H9 (cell line): ENCODE measurements around the gene MLPH. TPM values are rescaled to one million over a fixed set of nuclear protein-coding genes. Genes with fewer than 3 reads are reported as not detected.

Source experiments
- DNase-seq: peaks from one replicate; pipeline ENCODE4 v3.0.0-alpha.2; 2017
- H2AFZ ChIP-seq: one replicate; pipeline ENCODE4 v1.6.1; 2013; ENCODE audit warnings: mild to moderate bottlenecking, low read length, control low read depth, moderate library complexity
- H2AK5ac ChIP-seq: 2 replicates; pipeline ENCODE4 v1.6.1; 2013; ENCODE audit warnings: low read length, control low read depth, mixed read lengths; ENCODE audit not compliant: insufficient read length
- H2BK120ac ChIP-seq: one replicate; pipeline ENCODE4 v1.6.1; 2013; ENCODE audit warnings: low read depth, mild to moderate bottlenecking, low read length, control low read depth, inconsistent platforms; ENCODE audit not compliant: poor library complexity, severe bottlenecking
- H2BK12ac ChIP-seq: 2 replicates; pipeline ENCODE4 v1.6.1; 2013; ENCODE audit warnings: low read length, control low read depth, mixed read lengths, low read depth; ENCODE audit not compliant: insufficient read length
- H2BK15ac ChIP-seq: 2 replicates; pipeline ENCODE4 v1.6.1; 2013; ENCODE audit warnings: low read depth, low read length, control low read depth
- H2BK20ac ChIP-seq: one replicate; pipeline ENCODE4 v1.6.1; 2013; ENCODE audit warnings: low read depth, mild to moderate bottlenecking, low read length, control low read depth, inconsistent platforms; ENCODE audit not compliant: poor library complexity, severe bottlenecking
- H2BK5ac ChIP-seq: 2 replicates; pipeline ENCODE4 v1.6.1; 2013; ENCODE audit warnings: low read length, control low read depth, mixed read lengths; ENCODE audit not compliant: insufficient read length
- H3K14ac ChIP-seq: 2 replicates; pipeline ENCODE4 v1.6.1; 2013; ENCODE audit warnings: low read length, control low read depth; ENCODE audit not compliant: insufficient read depth
- H3K18ac ChIP-seq: 2 replicates; pipeline ENCODE4 v1.6.1; 2013; ENCODE audit warnings: low read depth, mild to moderate bottlenecking, mixed read lengths, low read length, control low read depth; ENCODE audit not compliant: insufficient read length
- H3K23ac ChIP-seq: 2 replicates; pipeline ENCODE4 v1.6.1; 2013; ENCODE audit warnings: low read length, control low read depth, mixed read lengths, low read depth; ENCODE audit not compliant: insufficient read length
- H3K23me2 ChIP-seq: 2 replicates; pipeline ENCODE4 v1.6.1; 2013; ENCODE audit warnings: low read depth, mild to moderate bottlenecking, mixed read lengths, low read length, control low read depth; ENCODE audit not compliant: insufficient read length, poor library complexity, severe bottlenecking
- H3K27ac ChIP-seq: 2 replicates; pipeline ENCODE4 v1.5.1; 2013; ENCODE audit warnings: low read length, control low read depth, mixed read lengths, low read depth; ENCODE audit not compliant: insufficient read length
- H3K27me3 ChIP-seq: 2 replicates; pipeline ENCODE4 v1.6.1; 2013; ENCODE audit warnings: low read length, control low read depth, inconsistent platforms; ENCODE audit not compliant: insufficient read depth
- H3K4ac ChIP-seq: 2 replicates; pipeline ENCODE4 v1.6.1; 2013; ENCODE audit warnings: low read depth, mild to moderate bottlenecking, control low read depth, inconsistent platforms, low read length, moderate library complexity
- H3K4me1 ChIP-seq: 2 replicates; pipeline ENCODE4 v1.6.1; 2013; ENCODE audit warnings: low read length, control low read depth, inconsistent platforms; ENCODE audit not compliant: insufficient read depth
- H3K4me2 ChIP-seq: 2 replicates; pipeline ENCODE4 v1.6.1; 2013; ENCODE audit warnings: low read length, control low read depth, mixed read lengths; ENCODE audit not compliant: insufficient read length, insufficient read depth
- H3K56ac ChIP-seq: 2 replicates; pipeline ENCODE4 v1.6.1; 2013; ENCODE audit warnings: low read depth, mild to moderate bottlenecking, mixed read lengths, low read length, control low read depth; ENCODE audit not compliant: insufficient read length
- H3K79me1 ChIP-seq: 2 replicates; pipeline ENCODE4 v1.6.1; 2013; ENCODE audit warnings: low read depth, mild to moderate bottlenecking, moderate library complexity, low read length, control low read depth, inconsistent platforms; ENCODE audit not compliant: insufficient read depth, poor library complexity, severe bottlenecking
- H3K79me2 ChIP-seq: 2 replicates; pipeline ENCODE4 v1.6.1; 2013; ENCODE audit warnings: low read length, control low read depth, inconsistent platforms; ENCODE audit not compliant: insufficient read depth
- H3K9ac ChIP-seq: 2 replicates; pipeline ENCODE4 v1.6.1; 2013; ENCODE audit warnings: low read length, control low read depth, mixed read lengths; ENCODE audit not compliant: insufficient read length; ENCODE audit errors: extremely low read depth
- H3K9me3 ChIP-seq: one replicate; pipeline ENCODE4 v1.6.1; 2013; ENCODE audit warnings: low read depth, low read length, inconsistent platforms; ENCODE audit not compliant: control insufficient read depth
- H3T11ph ChIP-seq: one replicate; pipeline ENCODE4 v1.6.1; 2013; ENCODE audit warnings: mild to moderate bottlenecking, low read length, control low read depth, inconsistent platforms
- H4K20me1 ChIP-seq: one replicate; pipeline ENCODE4 v1.6.1; 2013; ENCODE audit not compliant: control insufficient read depth, insufficient read length, insufficient read depth
- H4K5ac ChIP-seq: 2 replicates; pipeline ENCODE4 v1.6.1; 2013; ENCODE audit warnings: low read depth, mild to moderate bottlenecking, mixed read lengths, low read length, control low read depth; ENCODE audit not compliant: insufficient read length
- H4K8ac ChIP-seq: replicated peaks from 2 replicates; pipeline ENCODE4 v1.6.1; 2013; ENCODE audit warnings: low read length, control low read depth, mixed read lengths, low read depth; ENCODE audit not compliant: insufficient read length
- H4K91ac ChIP-seq: 2 replicates; pipeline ENCODE4 v1.6.1; 2013; ENCODE audit warnings: low read depth, mild to moderate bottlenecking, moderate library complexity, mixed read lengths, low read length, control low read depth; ENCODE audit not compliant: insufficient read length
- H3K27ac Mint-ChIP-seq, 3 experiments: 2 replicates in 2 of 3; 3 replicates in 1 of 3; pipeline ENCODE4 v1.8.0; 2020 to 2021; ENCODE audit warnings: mixed read lengths in 3 of 3, mild to moderate bottlenecking in 1 of 3, moderate library complexity in 1 of 3
- H3K27me3 Mint-ChIP-seq: 2 replicates; pipeline ENCODE4 v1.8.0; 2021; ENCODE audit warnings: low read depth, mild to moderate bottlenecking, moderate library complexity, mixed read lengths
- H3K36me3 Mint-ChIP-seq, 3 experiments: 2 replicates in 2 of 3; 3 replicates in 1 of 3; pipeline ENCODE4 v1.8.0; 2020 to 2021; ENCODE audit warnings: low read depth in 3 of 3, mixed read lengths in 3 of 3; ENCODE audit not compliant: insufficient read depth in 1 of 3
- H3K4me1 Mint-ChIP-seq, 2 experiments: 2 replicates each; pipeline ENCODE4 v1.8.0; 2020; ENCODE audit warnings: mixed read lengths in 2 of 2
- H3K4me3 Mint-ChIP-seq, 2 experiments: 2 replicates in 1 of 2; 3 replicates in 1 of 2; pipeline ENCODE4 v1.8.0; 2020 to 2021; ENCODE audit warnings: mild to moderate bottlenecking in 2 of 2, mixed read lengths in 2 of 2, moderate library complexity in 1 of 2
- H3K9me3 Mint-ChIP-seq, 2 experiments: 2 replicates in 1 of 2; 3 replicates in 1 of 2; pipeline ENCODE4 v1.8.0; 2020; ENCODE audit warnings: mild to moderate bottlenecking in 2 of 2, mixed read lengths in 2 of 2, moderate library complexity in 1 of 2
- WGBS: extraction: QIAGEN DNeasy Blood & Tissue Kit; methylation state at CpG from one replicate; pipeline ENCODE4 v1.1.7; 2013; ENCODE audit warnings: missing lambda C conversion rate, low lambda C conversion rate, mixed read lengths; ENCODE audit not compliant: insufficient read length; ENCODE audit errors: extremely low coverage; 5-methylcytosine and 5-hydroxymethylcytosine counted together
- total RNA-seq: library from RNA; stranded (reverse); gene quantifications from 2 replicates; pipeline ENCODE4 v1.2.1, GENCODE V29; 2021
- TF ChIP-seq, protein P1 (sequence below): fragments of 200-600 bp; sonication (generic); conservative IDR thresholded peaks from 3 replicates; pipeline ENCODE4 v1.8.0; 2021; ENCODE audit warnings: antibody characterized with exemption, mild to moderate bottlenecking

Gene MLPH
- total RNA-seq, 1 experiment from 2014 or later: 3.4 TPM

DNA sequence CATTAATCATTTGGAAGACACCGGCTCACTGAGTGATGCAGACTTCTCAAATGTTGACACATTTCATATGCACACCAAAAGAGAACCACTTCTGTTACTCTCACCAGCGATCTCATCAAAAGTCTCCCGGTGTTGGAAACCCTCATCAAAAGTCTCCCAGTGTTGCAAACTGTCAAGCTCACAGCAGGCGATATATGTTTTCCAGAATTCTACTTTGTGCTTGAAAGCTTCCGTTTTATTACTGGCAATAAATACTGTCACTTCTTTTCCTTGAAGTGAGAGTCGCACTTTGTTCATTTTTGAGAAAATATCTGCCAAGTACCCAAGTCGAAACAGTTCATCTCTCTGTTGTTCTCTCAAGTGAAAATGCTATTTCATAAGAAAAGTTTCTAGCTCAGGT lies 20.5 kb downstream of the MLPH start:
- Histone ChIP-seq H3K79me2 (no peaks in the 10 kb centered on the region), H3K9me3 (no peaks in the 10 kb centered on the region), H3K18ac (no peak overlapping the region), H2AFZ (no peak overlapping the region), H4K5ac (no peak overlapping the region), H3T11ph (no peak overlapping the region), H3K23me2 (no peaks in the 10 kb centered on the region), H2BK15ac (no peak overlapping the region), H4K91ac (no peak overlapping the region), H3K4me2 (no peak overlapping the region), H3K56ac (no peak overlapping the region), H3K27ac (no peak overlapping the region), H3K9ac (no peak overlapping the region), H2BK12ac (no peak overlapping the region), H3K27me3 (no peaks in the 10 kb centered on the region), H3K4me1 (no peaks in the 10 kb centered on the region), H3K14ac (no peak overlapping the region), H2BK120ac (no peak overlapping the region), H3K23ac (no peak overlapping the region), H2BK20ac (no peak overlapping the region), H3K79me1 (no peaks in the 10 kb centered on the region), H4K20me1 (no peaks in the 10 kb centered on the region), H3K4ac (no peak overlapping the region), H2AK5ac (no peak overlapping the region), H2BK5ac (no peak overlapping the region), H4K8ac (no peak overlapping the region)
- Mint-ChIP-seq H3K4me3 (no peak overlapping the region), H3K27me3 (peaks cover 4% of the 10 kb centered on the region; the same call in 1 of the 2 replicates), H3K9me3 (peaks cover 6 to 11% of the 10 kb centered on the region in 2 experiments; a peak in 4 of 5 replicates), H3K27ac (no peak overlapping the region), H3K4me1 (no peaks in the 10 kb centered on the region; a peak in 1 of 4 replicates), H3K36me3 (peaks cover 0 to 6% (median 0%) of the 10 kb centered on the region in 3 experiments; a peak in 3 of 7 replicates)
- TF ChIP-seq, protein P1, sequence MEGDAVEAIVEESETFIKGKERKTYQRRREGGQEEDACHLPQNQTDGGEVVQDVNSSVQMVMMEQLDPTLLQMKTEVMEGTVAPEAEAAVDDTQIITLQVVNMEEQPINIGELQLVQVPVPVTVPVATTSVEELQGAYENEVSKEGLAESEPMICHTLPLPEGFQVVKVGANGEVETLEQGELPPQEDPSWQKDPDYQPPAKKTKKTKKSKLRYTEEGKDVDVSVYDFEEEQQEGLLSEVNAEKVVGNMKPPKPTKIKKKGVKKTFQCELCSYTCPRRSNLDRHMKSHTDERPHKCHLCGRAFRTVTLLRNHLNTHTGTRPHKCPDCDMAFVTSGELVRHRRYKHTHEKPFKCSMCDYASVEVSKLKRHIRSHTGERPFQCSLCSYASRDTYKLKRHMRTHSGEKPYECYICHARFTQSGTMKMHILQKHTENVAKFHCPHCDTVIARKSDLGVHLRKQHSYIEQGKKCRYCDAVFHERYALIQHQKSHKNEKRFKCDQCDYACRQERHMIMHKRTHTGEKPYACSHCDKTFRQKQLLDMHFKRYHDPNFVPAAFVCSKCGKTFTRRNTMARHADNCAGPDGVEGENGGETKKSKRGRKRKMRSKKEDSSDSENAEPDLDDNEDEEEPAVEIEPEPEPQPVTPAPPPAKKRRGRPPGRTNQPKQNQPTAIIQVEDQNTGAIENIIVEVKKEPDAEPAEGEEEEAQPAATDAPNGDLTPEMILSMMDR: no peak
- no peak for DNase-seq
- WGBS: no CpG with 5 or more reads among the region's 7 CpGs
